Measurements from ENCODE around the gene TMTC4.

DNA sequence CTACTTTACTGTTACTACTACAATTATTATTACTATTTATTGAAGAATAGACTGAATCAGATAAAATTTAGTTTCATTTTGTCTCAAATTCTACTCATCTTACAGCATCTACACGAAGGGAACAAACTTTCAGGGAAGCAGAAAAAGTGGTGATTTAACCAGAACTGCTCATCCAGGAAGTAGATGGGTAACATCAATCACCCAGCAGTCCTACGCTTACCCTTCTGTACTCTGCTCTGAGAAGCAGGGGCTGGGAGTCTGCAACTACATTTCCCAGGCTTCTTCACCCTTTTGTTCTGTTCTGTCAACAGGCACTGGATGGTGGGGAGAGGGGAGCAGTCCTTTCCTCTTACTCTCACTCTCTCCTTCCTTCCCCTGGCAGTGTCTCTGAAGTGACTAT, 54.7 kb downstream of the TMTC4 start:
- TF ChIP-seq CEBPB (IDR thresholded peaks at IDR 0.05) = no peak
- TF ChIP-seq TCF12 (IDR thresholded peaks at IDR 0.05; ENCODE audit: low read depth) = no peak
- TF ChIP-seq, protein P1, sequence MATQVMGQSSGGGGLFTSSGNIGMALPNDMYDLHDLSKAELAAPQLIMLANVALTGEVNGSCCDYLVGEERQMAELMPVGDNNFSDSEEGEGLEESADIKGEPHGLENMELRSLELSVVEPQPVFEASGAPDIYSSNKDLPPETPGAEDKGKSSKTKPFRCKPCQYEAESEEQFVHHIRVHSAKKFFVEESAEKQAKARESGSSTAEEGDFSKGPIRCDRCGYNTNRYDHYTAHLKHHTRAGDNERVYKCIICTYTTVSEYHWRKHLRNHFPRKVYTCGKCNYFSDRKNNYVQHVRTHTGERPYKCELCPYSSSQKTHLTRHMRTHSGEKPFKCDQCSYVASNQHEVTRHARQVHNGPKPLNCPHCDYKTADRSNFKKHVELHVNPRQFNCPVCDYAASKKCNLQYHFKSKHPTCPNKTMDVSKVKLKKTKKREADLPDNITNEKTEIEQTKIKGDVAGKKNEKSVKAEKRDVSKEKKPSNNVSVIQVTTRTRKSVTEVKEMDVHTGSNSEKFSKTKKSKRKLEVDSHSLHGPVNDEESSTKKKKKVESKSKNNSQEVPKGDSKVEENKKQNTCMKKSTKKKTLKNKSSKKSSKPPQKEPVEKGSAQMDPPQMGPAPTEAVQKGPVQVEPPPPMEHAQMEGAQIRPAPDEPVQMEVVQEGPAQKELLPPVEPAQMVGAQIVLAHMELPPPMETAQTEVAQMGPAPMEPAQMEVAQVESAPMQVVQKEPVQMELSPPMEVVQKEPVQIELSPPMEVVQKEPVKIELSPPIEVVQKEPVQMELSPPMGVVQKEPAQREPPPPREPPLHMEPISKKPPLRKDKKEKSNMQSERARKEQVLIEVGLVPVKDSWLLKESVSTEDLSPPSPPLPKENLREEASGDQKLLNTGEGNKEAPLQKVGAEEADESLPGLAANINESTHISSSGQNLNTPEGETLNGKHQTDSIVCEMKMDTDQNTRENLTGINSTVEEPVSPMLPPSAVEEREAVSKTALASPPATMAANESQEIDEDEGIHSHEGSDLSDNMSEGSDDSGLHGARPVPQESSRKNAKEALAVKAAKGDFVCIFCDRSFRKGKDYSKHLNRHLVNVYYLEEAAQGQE (IDR thresholded peaks at IDR 0.05; ENCODE audit: low read depth) = no peak
- TF ChIP-seq FOXM1 (IDR thresholded peaks at IDR 0.05; ENCODE audit: borderline replicate concordance, low read depth) = no peak
- no peak for TF ChIP-seq RAD21 (IDR thresholded peaks at IDR 0.05; ENCODE audit: low read depth)
- no peak for TF ChIP-seq CREB1 (IDR thresholded peaks at IDR 0.05; ENCODE audit: low read depth)
- TF ChIP-seq, protein P2, sequence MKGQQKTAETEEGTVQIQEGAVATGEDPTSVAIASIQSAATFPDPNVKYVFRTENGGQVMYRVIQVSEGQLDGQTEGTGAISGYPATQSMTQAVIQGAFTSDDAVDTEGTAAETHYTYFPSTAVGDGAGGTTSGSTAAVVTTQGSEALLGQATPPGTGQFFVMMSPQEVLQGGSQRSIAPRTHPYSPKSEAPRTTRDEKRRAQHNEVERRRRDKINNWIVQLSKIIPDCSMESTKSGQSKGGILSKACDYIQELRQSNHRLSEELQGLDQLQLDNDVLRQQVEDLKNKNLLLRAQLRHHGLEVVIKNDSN (IDR thresholded peaks at IDR 0.05) = no peak
- TF ChIP-seq TAF1 (IDR thresholded peaks at IDR 0.05; ENCODE audit: low read depth) = no peak
- TF ChIP-seq, protein P3, sequence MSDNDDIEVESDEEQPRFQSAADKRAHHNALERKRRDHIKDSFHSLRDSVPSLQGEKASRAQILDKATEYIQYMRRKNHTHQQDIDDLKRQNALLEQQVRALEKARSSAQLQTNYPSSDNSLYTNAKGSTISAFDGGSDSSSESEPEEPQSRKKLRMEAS (IDR thresholded peaks at IDR 0.05) = no peak
- no peak for TF ChIP-seq EGR1 (IDR thresholded peaks at IDR 0.05)
- TF ChIP-seq TEAD4 (IDR thresholded peaks at IDR 0.05) = no peak
- TF ChIP-seq EP300 (IDR thresholded peaks at IDR 0.05; ENCODE audit: borderline replicate concordance) = no peak
- TF ChIP-seq YY1 (IDR thresholded peaks at IDR 0.05; ENCODE audit: low read depth) = no peak
